H9 (cell line): Measurements from ENCODE around the gene WDR88. TPM values are rescaled to one million over a fixed set of nuclear protein-coding genes. Genes with fewer than 3 reads are reported as not detected.

Experiments
- DNase-seq: peaks from one replicate; pipeline ENCODE4 v3.0.0-alpha.2; 2017
- H2AFZ ChIP-seq: one replicate; pipeline ENCODE4 v1.6.1; 2013; ENCODE audit warnings: mild to moderate bottlenecking, low read length, control low read depth, moderate library complexity
- H2AK5ac ChIP-seq: 2 replicates; pipeline ENCODE4 v1.6.1; 2013; ENCODE audit warnings: low read length, control low read depth, mixed read lengths; ENCODE audit not compliant: insufficient read length
- H2BK120ac ChIP-seq: one replicate; pipeline ENCODE4 v1.6.1; 2013; ENCODE audit warnings: low read depth, mild to moderate bottlenecking, low read length, control low read depth, inconsistent platforms; ENCODE audit not compliant: poor library complexity, severe bottlenecking
- H2BK12ac ChIP-seq: 2 replicates; pipeline ENCODE4 v1.6.1; 2013; ENCODE audit warnings: low read length, control low read depth, mixed read lengths, low read depth; ENCODE audit not compliant: insufficient read length
- H2BK15ac ChIP-seq: 2 replicates; pipeline ENCODE4 v1.6.1; 2013; ENCODE audit warnings: low read depth, low read length, control low read depth
- H2BK20ac ChIP-seq: one replicate; pipeline ENCODE4 v1.6.1; 2013; ENCODE audit warnings: low read depth, mild to moderate bottlenecking, low read length, control low read depth, inconsistent platforms; ENCODE audit not compliant: poor library complexity, severe bottlenecking
- H2BK5ac ChIP-seq: 2 replicates; pipeline ENCODE4 v1.6.1; 2013; ENCODE audit warnings: low read length, control low read depth, mixed read lengths; ENCODE audit not compliant: insufficient read length
- H3K14ac ChIP-seq: 2 replicates; pipeline ENCODE4 v1.6.1; 2013; ENCODE audit warnings: low read length, control low read depth; ENCODE audit not compliant: insufficient read depth
- H3K18ac ChIP-seq: 2 replicates; pipeline ENCODE4 v1.6.1; 2013; ENCODE audit warnings: low read depth, mild to moderate bottlenecking, mixed read lengths, low read length, control low read depth; ENCODE audit not compliant: insufficient read length
- H3K23ac ChIP-seq: 2 replicates; pipeline ENCODE4 v1.6.1; 2013; ENCODE audit warnings: low read length, control low read depth, mixed read lengths, low read depth; ENCODE audit not compliant: insufficient read length
- H3K23me2 ChIP-seq: 2 replicates; pipeline ENCODE4 v1.6.1; 2013; ENCODE audit warnings: low read depth, mild to moderate bottlenecking, mixed read lengths, low read length, control low read depth; ENCODE audit not compliant: insufficient read length, poor library complexity, severe bottlenecking
- H3K27ac ChIP-seq: 2 replicates; pipeline ENCODE4 v1.5.1; 2013; ENCODE audit warnings: low read length, control low read depth, mixed read lengths, low read depth; ENCODE audit not compliant: insufficient read length
- H3K27me3 ChIP-seq: 2 replicates; pipeline ENCODE4 v1.6.1; 2013; ENCODE audit warnings: low read length, control low read depth, inconsistent platforms; ENCODE audit not compliant: insufficient read depth
- H3K4ac ChIP-seq: 2 replicates; pipeline ENCODE4 v1.6.1; 2013; ENCODE audit warnings: low read depth, mild to moderate bottlenecking, control low read depth, inconsistent platforms, low read length, moderate library complexity
- H3K4me1 ChIP-seq: 2 replicates; pipeline ENCODE4 v1.6.1; 2013; ENCODE audit warnings: low read length, control low read depth, inconsistent platforms; ENCODE audit not compliant: insufficient read depth
- H3K4me2 ChIP-seq: 2 replicates; pipeline ENCODE4 v1.6.1; 2013; ENCODE audit warnings: low read length, control low read depth, mixed read lengths; ENCODE audit not compliant: insufficient read length, insufficient read depth
- H3K56ac ChIP-seq: 2 replicates; pipeline ENCODE4 v1.6.1; 2013; ENCODE audit warnings: low read depth, mild to moderate bottlenecking, mixed read lengths, low read length, control low read depth; ENCODE audit not compliant: insufficient read length
- H3K79me1 ChIP-seq: 2 replicates; pipeline ENCODE4 v1.6.1; 2013; ENCODE audit warnings: low read depth, mild to moderate bottlenecking, moderate library complexity, low read length, control low read depth, inconsistent platforms; ENCODE audit not compliant: insufficient read depth, poor library complexity, severe bottlenecking
- H3K79me2 ChIP-seq: 2 replicates; pipeline ENCODE4 v1.6.1; 2013; ENCODE audit warnings: low read length, control low read depth, inconsistent platforms; ENCODE audit not compliant: insufficient read depth
- H3K9ac ChIP-seq: 2 replicates; pipeline ENCODE4 v1.6.1; 2013; ENCODE audit warnings: low read length, control low read depth, mixed read lengths; ENCODE audit not compliant: insufficient read length; ENCODE audit errors: extremely low read depth
- H3K9me3 ChIP-seq: one replicate; pipeline ENCODE4 v1.6.1; 2013; ENCODE audit warnings: low read depth, low read length, inconsistent platforms; ENCODE audit not compliant: control insufficient read depth
- H3T11ph ChIP-seq: one replicate; pipeline ENCODE4 v1.6.1; 2013; ENCODE audit warnings: mild to moderate bottlenecking, low read length, control low read depth, inconsistent platforms
- H4K20me1 ChIP-seq: one replicate; pipeline ENCODE4 v1.6.1; 2013; ENCODE audit not compliant: control insufficient read depth, insufficient read length, insufficient read depth
- H4K5ac ChIP-seq: 2 replicates; pipeline ENCODE4 v1.6.1; 2013; ENCODE audit warnings: low read depth, mild to moderate bottlenecking, mixed read lengths, low read length, control low read depth; ENCODE audit not compliant: insufficient read length
- H4K8ac ChIP-seq: replicated peaks from 2 replicates; pipeline ENCODE4 v1.6.1; 2013; ENCODE audit warnings: low read length, control low read depth, mixed read lengths, low read depth; ENCODE audit not compliant: insufficient read length
- H4K91ac ChIP-seq: 2 replicates; pipeline ENCODE4 v1.6.1; 2013; ENCODE audit warnings: low read depth, mild to moderate bottlenecking, moderate library complexity, mixed read lengths, low read length, control low read depth; ENCODE audit not compliant: insufficient read length
- H3K27ac Mint-ChIP-seq, 3 experiments: 2 replicates in 2 of 3; 3 replicates in 1 of 3; pipeline ENCODE4 v1.8.0; 2020 to 2021; ENCODE audit warnings: mixed read lengths in 3 of 3, mild to moderate bottlenecking in 1 of 3, moderate library complexity in 1 of 3
- H3K27me3 Mint-ChIP-seq: 2 replicates; pipeline ENCODE4 v1.8.0; 2021; ENCODE audit warnings: low read depth, mild to moderate bottlenecking, moderate library complexity, mixed read lengths
- H3K36me3 Mint-ChIP-seq, 3 experiments: 2 replicates in 2 of 3; 3 replicates in 1 of 3; pipeline ENCODE4 v1.8.0; 2020 to 2021; ENCODE audit warnings: low read depth in 3 of 3, mixed read lengths in 3 of 3; ENCODE audit not compliant: insufficient read depth in 1 of 3
- H3K4me1 Mint-ChIP-seq, 2 experiments: 2 replicates each; pipeline ENCODE4 v1.8.0; 2020; ENCODE audit warnings: mixed read lengths in 2 of 2
- H3K4me3 Mint-ChIP-seq, 2 experiments: 2 replicates in 1 of 2; 3 replicates in 1 of 2; pipeline ENCODE4 v1.8.0; 2020 to 2021; ENCODE audit warnings: mild to moderate bottlenecking in 2 of 2, mixed read lengths in 2 of 2, moderate library complexity in 1 of 2
- H3K9me3 Mint-ChIP-seq, 2 experiments: 2 replicates in 1 of 2; 3 replicates in 1 of 2; pipeline ENCODE4 v1.8.0; 2020; ENCODE audit warnings: mild to moderate bottlenecking in 2 of 2, mixed read lengths in 2 of 2, moderate library complexity in 1 of 2
- WGBS: extraction: QIAGEN DNeasy Blood & Tissue Kit; methylation state at CpG from one replicate; pipeline ENCODE4 v1.1.7; 2013; ENCODE audit warnings: missing lambda C conversion rate, low lambda C conversion rate, mixed read lengths; ENCODE audit not compliant: insufficient read length; ENCODE audit errors: extremely low coverage; 5-methylcytosine and 5-hydroxymethylcytosine counted together
- total RNA-seq: library from RNA; stranded (reverse); gene quantifications from 2 replicates; pipeline ENCODE4 v1.2.1, GENCODE V29; 2021
- TF ChIP-seq, protein P1 (sequence below): fragments of 200-600 bp; sonication (generic); conservative IDR thresholded peaks from 3 replicates; pipeline ENCODE4 v1.8.0; 2021; ENCODE audit warnings: antibody characterized with exemption, mild to moderate bottlenecking

Gene WDR88
- total RNA-seq, 1 experiment from 2014 or later, result not detected

DNA sequence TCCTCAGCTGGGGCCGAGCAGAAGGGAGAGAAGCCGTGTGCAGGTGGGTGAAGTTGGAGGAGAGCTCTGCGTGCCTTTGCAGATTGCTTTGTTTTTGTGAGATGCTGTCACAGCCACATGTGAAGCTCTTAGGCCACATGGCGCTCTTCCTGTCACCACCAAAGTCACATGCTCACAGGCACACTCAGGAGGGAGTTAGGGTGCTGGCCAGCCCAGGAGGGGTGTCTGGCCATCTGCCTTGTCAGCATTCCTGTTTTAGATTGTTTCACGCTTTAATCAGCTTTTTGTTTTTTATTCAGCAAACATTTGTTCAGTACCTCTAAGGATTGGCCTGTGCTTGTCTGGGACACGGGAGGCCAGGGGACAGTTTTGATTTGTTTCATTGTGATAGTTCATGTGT, 29.0 kb upstream of the WDR88 start:
- no peaks in the 10 kb centered on the region for H3K4me1 ChIP-seq
- no peak overlapping the region; a peak in 1 of 7 replicates for H3K27ac Mint-ChIP-seq
- no peak overlapping the region for H3K4ac ChIP-seq

More for the DNA sequence above, 29.0 kb upstream of the WDR88 start:
- no peak overlapping the region for H3K9ac ChIP-seq
- no peak overlapping the region for H2BK15ac ChIP-seq
- no peak overlapping the region for H2BK120ac ChIP-seq
- H3K4me3 Mint-ChIP-seq, result no peak overlapping the region
- H3K4me2 ChIP-seq, result no peak overlapping the region
- no peak overlapping the region for H4K91ac ChIP-seq
- no peak overlapping the region for H2BK5ac ChIP-seq
- no peak overlapping the region for H2AFZ ChIP-seq
- DNase-seq, result no peak
- no peak overlapping the region for H2AK5ac ChIP-seq
- H3K4me1 Mint-ChIP-seq, result no peaks in the 10 kb centered on the region
- no peaks in the 10 kb centered on the region for H3K79me2 ChIP-seq
- H2BK12ac ChIP-seq, result no peak overlapping the region
- TF ChIP-seq, protein P1, sequence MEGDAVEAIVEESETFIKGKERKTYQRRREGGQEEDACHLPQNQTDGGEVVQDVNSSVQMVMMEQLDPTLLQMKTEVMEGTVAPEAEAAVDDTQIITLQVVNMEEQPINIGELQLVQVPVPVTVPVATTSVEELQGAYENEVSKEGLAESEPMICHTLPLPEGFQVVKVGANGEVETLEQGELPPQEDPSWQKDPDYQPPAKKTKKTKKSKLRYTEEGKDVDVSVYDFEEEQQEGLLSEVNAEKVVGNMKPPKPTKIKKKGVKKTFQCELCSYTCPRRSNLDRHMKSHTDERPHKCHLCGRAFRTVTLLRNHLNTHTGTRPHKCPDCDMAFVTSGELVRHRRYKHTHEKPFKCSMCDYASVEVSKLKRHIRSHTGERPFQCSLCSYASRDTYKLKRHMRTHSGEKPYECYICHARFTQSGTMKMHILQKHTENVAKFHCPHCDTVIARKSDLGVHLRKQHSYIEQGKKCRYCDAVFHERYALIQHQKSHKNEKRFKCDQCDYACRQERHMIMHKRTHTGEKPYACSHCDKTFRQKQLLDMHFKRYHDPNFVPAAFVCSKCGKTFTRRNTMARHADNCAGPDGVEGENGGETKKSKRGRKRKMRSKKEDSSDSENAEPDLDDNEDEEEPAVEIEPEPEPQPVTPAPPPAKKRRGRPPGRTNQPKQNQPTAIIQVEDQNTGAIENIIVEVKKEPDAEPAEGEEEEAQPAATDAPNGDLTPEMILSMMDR, result no peak
- no peaks in the 10 kb centered on the region for H3K27me3 Mint-ChIP-seq
- no peak overlapping the region for H3K18ac ChIP-seq
- no peaks in the 10 kb centered on the region for H3K9me3 ChIP-seq
- H3K27ac ChIP-seq, result no peak overlapping the region
- peaks cover 6 to 64% (median 40%) of the 10 kb centered on the region in 3 experiments; a peak in 6 of 7 replicates for H3K36me3 Mint-ChIP-seq
- no CpG with 5 or more reads among the region's 6 CpGs for WGBS
- H3K79me1 ChIP-seq, result no peaks in the 10 kb centered on the region
- H3K23me2 ChIP-seq, result no peaks in the 10 kb centered on the region
- H3K23ac ChIP-seq, result no peak overlapping the region
- no peaks in the 10 kb centered on the region for H3K27me3 ChIP-seq
- no peak overlapping the region for H4K5ac ChIP-seq
- no peak overlapping the region for H2BK20ac ChIP-seq
- H4K20me1 ChIP-seq, result no peaks in the 10 kb centered on the region
- H3K56ac ChIP-seq, result no peak overlapping the region
- H3K9me3 Mint-ChIP-seq, result no peaks in the 10 kb centered on the region
- no peak overlapping the region for H3T11ph ChIP-seq
- H3K14ac ChIP-seq, result no peak overlapping the region
- no peak overlapping the region for H4K8ac ChIP-seq
